ENCODE results near the gene ZNF423.

ZNF423 gene

DNA sequence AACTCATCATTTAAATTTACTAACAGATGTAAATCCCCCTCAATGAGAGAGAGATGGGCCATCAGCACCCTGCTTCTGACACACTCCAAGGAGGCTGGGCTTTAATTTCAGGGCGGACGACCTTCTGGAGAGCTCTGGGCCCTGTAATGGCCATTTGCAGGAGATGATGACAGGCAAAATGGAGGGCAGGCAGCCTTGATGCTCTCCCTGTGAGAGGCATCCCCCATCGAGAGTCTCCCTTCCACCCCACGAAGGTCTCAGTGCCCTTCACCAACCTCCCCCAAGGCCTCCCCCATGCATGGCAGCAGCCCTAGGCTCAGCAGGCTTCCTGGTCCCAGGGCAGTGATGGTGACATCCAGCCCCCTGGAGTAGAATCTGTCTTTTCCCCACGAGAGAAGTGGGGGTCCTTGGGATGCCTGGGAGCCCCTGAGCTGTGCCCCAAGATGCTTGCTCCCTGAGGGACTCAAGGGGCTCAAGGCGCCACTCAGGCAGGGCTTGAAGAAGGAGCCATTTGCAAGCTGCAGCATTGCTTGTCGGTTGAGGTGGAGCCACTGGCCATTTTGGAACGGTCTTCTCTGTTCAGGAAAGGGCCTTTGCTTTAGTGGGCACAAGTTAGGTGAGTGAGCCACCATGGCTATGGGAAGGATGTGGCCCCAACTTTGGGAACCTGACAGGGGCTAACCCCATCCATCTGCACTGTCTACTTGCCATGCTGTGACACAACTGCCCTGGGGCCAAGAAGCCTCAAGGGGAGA, 399.7 kb downstream of the ZNF423 start:
- no peak for TF ChIP-seq TAF1 (IDR thresholded peaks at IDR 0.05; ENCODE audit: borderline replicate concordance, insufficient read depth, low read length)
- TF ChIP-seq FOXP2 (optimal IDR thresholded peaks at IDR 0.05; ENCODE audit: borderline replicate concordance, extremely low read depth, extremely low read length, insufficient read depth) = no peak
- TF ChIP-seq POLR2AphosphoS5 (IDR thresholded peaks at IDR 0.05; ENCODE audit: low read depth, low read length) = no peak
- TF ChIP-seq SIN3A (IDR thresholded peaks at IDR 0.05; ENCODE audit: borderline replicate concordance, insufficient read depth, low read length) = no peak
- TF ChIP-seq REST (IDR thresholded peaks at IDR 0.05; ENCODE audit: insufficient read depth in 1 of 2, low read depth in 2 of 2, low read length in 2 of 2) = no peak

- TF ChIP-seq TAF1 (IDR thresholded peaks at IDR 0.05; ENCODE audit: borderline replicate concordance, insufficient read depth, low read length) (no peak), SIN3A (IDR thresholded peaks at IDR 0.05; ENCODE audit: borderline replicate concordance, insufficient read depth, low read length) (no peak), REST (IDR thresholded peaks at IDR 0.05; ENCODE audit: insufficient read depth in 1 of 2, low read depth in 2 of 2, low read length in 2 of 2) (no peak), FOXP2 (optimal IDR thresholded peaks at IDR 0.05; ENCODE audit: borderline replicate concordance, extremely low read depth, extremely low read length, insufficient read depth) (no peak), POLR2AphosphoS5 (IDR thresholded peaks at IDR 0.05; ENCODE audit: low read depth, low read length) (no peak)
These were observed 400.5 kb downstream of the ZNF423 start for GRCh38 chr16:49455181-49455990.

- TF ChIP-seq FOXP2 (optimal IDR thresholded peaks at IDR 0.05; ENCODE audit: borderline replicate concordance, extremely low read depth, extremely low read length, insufficient read depth) = no peak
- no peak for TF ChIP-seq SIN3A (IDR thresholded peaks at IDR 0.05; ENCODE audit: borderline replicate concordance, insufficient read depth, low read length)
- TF ChIP-seq REST (IDR thresholded peaks at IDR 0.05; ENCODE audit: insufficient read depth in 1 of 2, low read depth in 2 of 2, low read length in 2 of 2) = no peak
- no peak for TF ChIP-seq TAF1 (IDR thresholded peaks at IDR 0.05; ENCODE audit: borderline replicate concordance, insufficient read depth, low read length)
- TF ChIP-seq POLR2AphosphoS5 (IDR thresholded peaks at IDR 0.05; ENCODE audit: low read depth, low read length) = no peak
These were observed 401.3 kb downstream of the ZNF423 start for GRCh38 chr16:49454426-49455180.

- no peak for TF ChIP-seq SIN3A (IDR thresholded peaks at IDR 0.05; ENCODE audit: borderline replicate concordance, insufficient read depth, low read length)
- TF ChIP-seq POLR2AphosphoS5 (IDR thresholded peaks at IDR 0.05; ENCODE audit: low read depth, low read length) = no peak
- no peak for TF ChIP-seq FOXP2 (optimal IDR thresholded peaks at IDR 0.05; ENCODE audit: borderline replicate concordance, extremely low read depth, extremely low read length, insufficient read depth)
- no peak for TF ChIP-seq REST (IDR thresholded peaks at IDR 0.05; ENCODE audit: insufficient read depth in 1 of 2, low read depth in 2 of 2, low read length in 2 of 2)
- TF ChIP-seq TAF1 (IDR thresholded peaks at IDR 0.05; ENCODE audit: borderline replicate concordance, insufficient read depth, low read length) = no peak
These were observed 401.9 kb downstream of the ZNF423 start for GRCh38 chr16:49453983-49454382.

All from PFSK-1 (cell line).